DMS 273 (cell line): ENCODE measurements around the gene ITPKC.
A peak's percentile ranks its signal among the peaks of the same experiment; 100 is the strongest.
"Not testable (repeated sequence)": the region's sequence is repeated elsewhere in the genome, so short reads cannot be mapped to it uniquely, and the experiment has no call there.

Experiments
- DNase-seq: peaks from one replicate; lab custom pipeline; 2025; ENCODE audit not compliant: unreplicated experiment; lab: John Stamatoyannopoulos, UW

ITPKC gene

DNA sequence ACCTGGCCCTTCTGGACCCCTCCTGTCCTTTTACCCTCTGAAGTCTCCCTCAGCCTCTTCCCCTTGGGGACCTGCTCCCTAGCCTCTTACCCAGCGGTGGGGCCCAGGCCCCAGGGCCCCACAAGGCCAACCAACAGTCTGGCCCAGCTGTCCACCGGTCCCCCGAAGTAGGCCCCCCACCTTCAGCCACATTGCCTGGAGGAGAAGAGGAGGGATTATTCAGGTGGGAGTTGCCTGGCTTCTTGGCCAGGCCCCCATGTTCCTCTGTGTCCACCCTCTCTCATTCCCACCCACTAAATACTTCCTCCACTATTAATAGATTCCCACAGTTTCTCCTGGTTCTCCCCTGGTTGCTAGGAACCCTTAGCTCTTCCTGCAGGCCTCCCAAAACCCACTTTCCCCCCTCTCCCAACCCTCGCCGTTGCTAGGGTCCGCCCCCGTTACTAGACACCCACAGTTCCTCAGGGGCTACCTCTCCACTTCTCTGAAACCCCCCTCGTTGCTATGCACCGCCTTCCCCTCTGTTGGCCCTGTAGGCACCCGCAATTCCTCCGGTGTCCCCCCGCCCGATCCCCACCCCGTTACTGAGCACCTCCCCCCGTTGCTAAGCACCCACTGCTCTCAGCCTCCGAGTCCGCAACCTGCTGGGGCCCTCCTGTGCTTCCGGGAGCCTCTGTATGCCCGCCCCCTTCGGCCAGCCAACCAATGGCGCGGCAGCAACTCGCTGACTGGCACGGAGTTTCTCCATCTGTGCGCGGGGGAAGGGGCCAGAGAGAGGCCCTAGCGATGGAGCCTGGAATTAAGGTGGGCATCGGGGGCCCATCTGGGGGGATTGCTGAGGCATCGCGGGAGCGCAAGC lies 2.2 kb upstream of the ITPKC start:
- DNase-seq, result peak; percentile 97

DNA sequence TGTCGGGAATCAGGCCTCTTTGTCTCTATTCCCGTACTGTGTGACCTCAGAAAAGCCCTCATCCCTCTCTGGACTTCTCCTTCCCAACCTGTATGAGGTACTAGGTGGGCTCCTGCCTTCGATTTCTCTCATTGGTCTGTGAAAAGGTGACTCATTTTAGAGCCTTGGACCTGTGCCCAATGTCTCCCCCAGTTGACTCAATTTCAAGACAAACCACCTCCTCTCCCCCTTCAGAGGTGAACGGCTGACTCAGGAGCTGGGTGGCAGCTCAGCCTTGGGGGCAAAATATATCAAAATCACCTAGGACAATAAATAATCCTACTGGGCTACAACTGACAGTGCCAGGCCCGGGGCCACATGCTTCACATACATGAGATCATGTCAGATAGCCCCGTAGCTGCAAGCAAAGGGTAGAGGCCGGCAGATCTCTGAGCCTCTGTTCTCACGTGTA lies 856 bp upstream of the ITPKC start:
- no peak for DNase-seq

DNA sequence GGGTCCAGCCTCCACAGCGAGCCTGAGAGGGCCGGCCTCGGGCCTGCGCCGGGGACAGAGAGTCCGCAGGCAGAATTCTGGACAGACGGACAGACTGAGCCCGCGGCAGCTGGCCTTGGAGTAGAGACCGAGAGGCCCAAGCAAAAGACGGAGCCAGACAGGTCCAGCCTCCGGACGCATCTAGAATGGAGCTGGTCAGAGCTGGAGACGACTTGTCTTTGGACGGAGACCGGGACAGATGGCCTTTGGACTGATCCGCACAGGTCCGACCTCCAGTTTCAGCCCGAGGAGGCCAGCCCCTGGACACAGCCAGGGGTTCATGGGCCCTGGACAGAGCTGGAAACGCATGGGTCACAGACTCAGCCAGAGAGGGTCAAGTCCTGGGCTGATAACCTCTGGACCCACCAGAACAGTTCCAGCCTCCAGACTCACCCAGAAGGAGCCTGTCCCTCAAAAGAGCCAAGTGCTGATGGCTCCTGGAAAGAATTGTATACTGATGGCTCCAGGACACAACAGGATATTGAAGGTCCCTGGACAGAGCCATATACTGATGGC lies 490 bp downstream of the ITPKC start:
- DNase-seq, result no peak

DNA sequence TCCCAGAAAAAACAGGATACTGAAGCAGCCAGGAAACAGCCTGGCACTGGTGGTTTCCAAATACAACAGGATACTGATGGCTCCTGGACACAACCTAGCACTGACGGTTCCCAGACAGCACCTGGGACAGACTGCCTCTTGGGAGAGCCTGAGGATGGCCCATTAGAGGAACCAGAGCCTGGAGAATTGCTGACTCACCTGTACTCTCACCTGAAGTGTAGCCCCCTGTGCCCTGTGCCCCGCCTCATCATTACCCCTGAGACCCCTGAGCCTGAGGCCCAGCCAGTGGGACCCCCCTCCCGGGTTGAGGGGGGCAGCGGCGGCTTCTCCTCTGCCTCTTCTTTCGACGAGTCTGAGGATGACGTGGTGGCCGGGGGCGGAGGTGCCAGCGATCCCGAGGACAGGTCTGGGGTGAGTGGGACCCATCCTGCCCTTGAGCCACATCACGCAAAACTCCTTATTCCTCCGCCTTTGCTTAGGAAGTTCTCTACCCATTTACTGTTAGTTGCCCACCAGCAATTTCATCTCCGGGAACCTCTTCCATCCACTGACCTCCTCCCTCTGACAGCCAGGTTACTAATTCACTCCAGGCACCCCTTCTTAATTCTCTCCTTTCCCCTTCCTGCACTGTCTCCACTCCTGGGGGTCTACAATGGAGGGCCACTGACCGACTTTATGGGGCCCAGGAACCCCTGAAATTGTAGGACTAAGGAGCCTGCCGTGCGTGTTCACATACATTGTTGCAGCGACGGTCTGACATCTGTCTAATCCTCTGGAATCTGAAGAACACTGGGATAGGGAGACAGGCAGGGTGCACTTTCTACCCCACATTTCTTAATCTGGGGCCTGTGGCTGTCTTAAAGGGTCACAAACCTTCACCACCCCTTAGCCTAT lies 1.2 kb downstream of the ITPKC start:
- peak; percentile 48 for DNase-seq

DNA sequence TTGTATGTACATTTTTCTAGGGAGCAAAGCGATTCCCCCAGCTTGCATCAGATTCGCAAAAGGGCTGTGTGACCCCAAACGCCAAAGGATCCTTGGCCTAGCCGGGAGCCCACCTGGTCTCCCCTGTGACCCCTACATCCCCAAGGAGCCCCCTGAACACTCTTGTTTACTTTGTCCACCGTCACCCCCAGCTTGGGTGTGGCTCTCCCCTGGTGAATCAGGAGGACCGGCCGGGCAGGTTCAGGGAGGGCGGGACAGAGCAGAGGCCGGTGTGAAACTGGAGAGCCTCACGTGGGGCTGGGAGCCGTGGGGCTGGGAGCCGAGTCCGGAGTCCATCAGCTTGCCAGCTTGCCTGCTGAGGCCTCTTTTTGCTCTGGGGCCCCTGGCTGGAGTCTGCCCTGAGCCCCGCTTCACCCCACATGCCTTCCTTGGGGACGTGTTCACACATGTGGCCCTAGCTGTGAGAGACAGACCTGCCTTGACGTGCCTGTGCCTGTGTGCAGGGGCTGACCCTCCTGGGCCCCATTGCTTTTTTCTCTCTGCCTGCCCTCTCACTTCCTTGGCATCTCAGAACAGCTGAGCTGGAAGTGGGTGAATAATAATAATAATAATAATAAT lies 2.0 kb downstream of the ITPKC start:
- peak; percentile 65 for DNase-seq

DNA sequence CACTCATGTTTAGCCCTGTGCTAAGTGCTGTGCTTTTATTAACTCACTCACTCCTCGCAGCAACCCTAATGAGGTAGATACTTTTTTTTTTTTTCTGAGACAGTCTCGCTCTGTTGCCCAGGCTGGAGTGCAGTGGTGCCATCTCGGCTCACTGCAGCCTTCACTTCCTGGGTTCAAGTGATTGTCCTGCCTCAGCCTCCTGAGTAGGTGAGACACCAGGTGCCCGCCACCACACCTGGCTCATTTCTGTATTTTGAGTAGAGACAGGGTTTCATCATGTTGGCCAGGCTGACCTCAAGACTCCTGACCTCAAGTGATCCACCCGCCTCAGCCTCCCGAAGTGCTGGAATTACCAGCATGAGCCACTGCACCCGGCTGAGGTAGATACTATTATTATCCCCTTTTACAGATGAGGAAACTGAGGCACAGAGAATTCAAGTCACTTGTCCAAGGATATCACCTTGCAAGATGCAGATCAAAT lies 2.5 kb downstream of the ITPKC start:
- DNase-seq, result no peak

DNA sequence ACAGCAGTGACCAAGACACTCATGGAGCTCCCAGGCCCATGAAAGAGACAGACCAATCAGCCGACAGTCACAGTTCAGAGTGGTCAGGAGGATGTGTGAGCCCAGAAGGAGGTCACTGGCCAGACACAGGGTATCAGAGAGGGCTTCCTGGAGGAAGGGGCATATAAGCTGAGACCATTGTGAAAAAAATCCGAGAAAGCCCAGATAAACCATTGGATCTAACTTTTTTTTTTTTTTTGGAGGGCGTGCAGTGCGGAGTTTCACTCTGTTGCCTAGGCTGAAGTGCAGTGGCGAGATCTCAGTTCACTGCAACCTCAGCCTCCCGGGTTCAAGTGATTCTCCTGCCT lies 4.2 kb downstream of the ITPKC start:
- no peak for DNase-seq

DNA sequence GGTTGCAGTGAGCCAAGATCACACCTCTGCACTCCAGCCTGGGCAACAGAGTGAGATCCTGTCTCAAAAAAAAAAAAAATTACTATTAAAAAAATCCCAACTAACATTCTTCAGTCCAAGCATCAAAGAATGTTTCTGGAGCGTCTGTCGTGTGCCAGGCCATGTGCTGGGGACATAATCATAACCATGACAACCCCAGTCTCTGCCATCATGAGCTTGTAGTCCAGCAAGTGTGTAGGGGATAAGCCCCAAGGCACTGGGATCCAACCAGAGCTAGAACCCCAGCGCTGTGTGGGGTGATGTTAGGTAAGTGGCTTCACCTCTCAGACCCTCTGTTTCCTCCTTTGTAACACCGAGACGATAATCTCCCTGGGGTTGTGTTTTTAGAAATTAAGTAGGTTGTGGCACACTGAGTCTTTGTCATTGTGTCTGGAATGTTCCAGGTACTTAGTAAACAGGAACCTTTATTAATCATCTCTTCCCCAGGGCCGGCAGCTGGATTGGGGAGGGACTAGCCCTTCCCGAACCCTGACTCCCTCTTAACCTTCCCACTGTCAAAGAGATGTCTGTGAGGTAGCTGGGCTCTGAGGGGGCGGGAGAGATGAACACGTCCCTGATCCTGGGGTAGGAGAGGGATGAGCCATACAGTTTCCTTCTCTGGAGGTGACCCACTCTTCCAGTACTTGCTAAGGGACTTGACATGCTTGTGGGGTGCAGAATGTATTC lies 5.2 kb downstream of the ITPKC start:
- DNase-seq, result no peak

DNA sequence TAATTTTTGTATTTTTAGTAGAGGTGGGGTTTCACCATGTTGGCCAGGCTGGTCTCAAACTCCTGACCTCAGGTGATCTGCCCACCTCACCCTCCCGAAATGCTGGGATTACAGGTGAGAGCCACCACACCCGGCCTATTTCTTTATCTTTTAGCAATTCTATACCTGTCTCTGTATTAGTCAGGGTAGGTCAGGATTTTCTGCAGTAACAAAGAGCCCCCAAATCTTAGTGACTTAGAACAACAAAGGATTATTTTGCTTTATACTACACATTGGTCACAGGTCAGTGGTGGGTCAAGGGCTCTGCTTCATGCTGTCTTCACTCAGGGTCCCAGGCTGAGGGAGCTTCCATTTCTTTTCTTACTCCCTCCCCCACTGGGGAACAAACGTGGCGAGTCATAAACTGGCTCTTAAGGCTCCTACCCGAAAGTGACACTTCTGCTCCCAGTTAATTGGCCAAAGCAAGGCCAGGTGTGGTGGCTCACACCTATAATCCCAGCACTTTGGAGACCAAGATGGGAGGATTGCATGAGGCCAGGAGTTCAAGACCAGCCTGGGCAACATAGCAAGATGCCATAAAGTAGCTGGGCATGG lies 6.8 kb downstream of the ITPKC start:
- DNase-seq, result no peak

DNA sequence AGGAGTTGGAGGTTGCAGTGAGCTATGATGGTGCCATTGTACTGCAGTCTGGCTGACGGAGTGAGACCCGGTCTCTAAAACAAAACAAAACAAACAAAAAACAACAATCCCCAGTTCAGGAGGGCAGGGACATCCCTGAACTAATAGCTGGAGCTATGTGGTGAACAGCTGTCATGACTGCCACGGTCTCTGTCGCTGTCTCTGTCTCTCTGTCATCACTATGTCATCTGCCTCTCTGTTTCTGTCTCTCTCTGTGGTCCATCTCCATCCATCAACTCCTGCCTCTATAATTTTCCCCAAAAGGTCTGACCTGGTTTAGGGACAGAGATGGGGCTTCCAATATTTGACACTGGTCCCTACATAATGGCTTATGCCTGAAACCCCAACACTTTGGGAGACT lies 7.4 kb downstream of the ITPKC start:
- no peak for DNase-seq

DNA sequence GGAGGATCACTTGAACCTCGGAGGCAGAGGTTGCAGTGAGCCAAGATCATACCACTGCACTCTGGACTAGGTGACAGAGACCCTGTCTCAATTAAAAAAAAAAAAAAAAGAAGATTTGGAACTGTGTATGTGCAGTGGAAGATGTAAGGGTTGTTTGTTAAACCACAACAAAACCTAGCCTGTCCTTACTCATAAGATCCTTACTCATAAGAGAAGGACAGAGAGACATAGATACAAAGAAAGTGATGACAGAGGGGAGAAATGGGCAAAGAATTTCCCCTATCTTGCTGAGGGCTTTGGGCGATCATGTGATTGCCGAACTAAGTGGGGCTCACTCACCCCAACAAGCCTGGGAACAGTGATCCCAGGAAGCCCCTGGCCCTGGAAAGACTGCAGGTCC lies 7.9 kb downstream of the ITPKC start:
- DNase-seq, result no peak

DNA sequence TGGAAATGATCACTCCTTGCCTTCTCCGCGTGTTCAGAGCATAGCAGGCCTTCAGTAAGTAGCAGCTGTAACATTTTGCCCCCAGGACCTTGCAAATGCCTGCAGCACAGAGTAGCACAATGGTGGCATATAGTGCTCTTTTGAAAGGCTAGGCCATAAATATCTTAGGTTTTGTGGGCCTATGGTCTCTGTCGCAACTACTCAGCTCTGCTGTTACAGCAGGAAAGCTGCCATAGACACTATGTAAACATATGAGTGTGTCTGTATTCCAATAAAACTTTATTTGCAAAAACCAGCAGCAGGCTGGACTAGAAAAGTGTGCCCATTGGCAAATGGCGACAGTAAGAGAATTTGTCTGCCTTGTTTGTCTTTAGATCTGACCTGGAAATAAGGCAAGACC lies 9.4 kb downstream of the ITPKC start:
- no peak for DNase-seq

DNA sequence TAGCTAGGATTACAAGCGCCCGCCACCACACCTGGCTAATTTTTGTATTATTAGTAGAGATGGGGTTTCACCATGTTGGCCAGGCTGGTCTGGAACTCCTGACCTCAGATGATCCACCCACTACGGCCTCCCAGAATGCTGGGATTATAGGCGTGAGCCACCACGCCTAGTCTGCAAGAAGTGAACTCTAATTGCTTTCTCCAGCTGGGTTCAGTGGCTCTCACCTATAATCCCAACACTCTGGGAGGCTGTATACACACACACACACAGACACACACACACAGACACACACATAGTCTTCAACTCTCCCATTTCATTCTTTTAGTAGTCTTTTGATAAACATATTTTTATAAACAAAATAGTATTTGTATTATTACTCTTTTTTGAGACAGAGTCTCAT lies 13.2 kb downstream of the ITPKC start:
- DNase-seq, result not testable (repeated sequence)

DNA sequence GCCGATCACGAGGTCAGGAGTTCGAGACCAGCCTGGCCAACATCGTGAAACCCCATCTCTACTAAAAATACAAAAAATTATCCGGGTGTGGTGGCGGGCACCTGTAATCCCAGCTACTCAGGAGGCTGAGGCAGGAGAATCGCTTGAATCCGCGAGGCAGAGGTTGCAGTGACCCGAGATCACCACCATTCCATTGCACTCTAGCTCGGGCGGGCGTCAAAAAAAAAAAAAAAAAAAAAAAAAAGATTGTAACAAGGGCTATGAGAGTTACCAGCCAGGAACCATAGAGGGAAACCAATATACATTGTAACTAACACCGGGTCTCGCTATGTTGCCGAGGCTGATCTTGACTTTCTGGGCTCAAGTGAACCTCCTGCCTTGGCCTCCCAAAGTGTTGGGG lies 15.4 kb downstream of the ITPKC start:
- DNase-seq, result not testable (repeated sequence)

DNA sequence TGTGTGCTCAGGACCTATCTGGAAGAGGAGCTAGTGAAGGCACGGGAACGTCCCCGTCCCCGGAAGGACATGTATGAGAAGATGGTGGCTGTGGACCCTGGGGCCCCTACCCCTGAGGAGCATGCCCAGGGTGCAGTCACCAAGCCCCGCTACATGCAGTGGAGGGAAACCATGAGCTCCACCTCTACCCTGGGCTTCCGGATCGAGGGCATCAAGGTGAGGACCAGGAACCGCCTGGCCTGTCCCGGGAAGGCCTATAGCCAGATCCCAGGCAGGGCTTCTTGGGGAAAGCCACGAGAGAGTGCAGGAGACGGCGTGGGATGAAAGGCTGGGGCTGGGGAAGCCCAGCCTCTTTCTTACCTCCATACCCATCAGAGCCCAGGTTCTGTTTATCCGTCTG lies 16.2 kb downstream of the ITPKC start:
- no peak for DNase-seq

DNA sequence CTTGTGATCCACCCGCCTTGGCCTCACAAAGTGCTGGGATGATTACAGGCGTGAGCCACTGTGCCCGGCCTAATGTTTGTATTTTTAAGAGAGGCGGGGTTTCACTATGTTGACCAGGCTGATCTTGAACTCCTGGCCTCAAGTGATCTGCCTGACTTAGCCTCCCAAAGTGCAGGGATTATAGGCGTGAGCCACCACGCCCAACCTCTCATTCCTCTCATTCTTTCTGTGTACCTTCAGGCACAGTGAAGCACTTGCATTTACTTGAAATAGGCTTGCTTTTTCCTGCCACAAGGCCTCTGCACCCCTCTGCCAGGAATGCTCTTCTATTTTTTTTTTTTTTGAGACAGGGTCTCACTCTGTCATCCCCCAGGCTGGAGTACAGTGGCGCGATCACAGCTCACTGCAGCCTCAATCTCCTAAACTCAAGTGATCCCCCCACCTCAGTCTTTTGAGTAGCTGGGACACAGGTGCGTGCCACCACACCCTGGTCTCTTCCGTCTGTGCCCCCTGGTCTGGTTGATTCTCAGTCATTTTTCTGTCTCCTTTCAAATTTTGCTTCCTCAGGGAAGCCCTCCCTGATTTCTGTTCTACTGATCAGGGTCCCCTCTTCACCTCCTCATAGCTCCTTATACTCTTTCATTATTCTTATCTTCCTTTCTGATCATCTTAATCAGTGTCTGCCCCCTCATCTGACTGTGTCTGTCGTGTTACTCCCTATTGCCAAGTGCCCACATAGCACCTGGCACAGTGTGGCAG lies 18.3 kb downstream of the ITPKC start:
- DNase-seq, result no peak

DNA sequence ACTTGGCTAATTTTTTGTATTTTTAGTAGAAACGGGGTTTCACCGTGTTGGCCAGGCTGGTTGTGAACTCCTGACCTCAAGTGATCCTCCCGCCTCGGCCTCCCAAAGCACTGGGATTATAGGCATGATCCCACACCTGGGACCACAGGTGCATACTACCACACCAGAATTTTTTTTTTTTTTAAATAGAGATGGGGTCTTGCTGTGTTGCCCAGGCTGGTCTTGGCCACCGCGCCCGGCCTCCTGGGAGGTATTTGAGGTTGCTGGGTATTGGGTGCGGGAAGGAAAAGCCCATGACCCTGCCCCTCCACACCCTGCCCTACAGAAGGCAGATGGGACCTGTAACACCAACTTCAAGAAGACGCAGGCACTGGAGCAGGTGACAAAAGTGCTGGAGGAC lies 19.7 kb downstream of the ITPKC start:
- no peak for DNase-seq

DNA sequence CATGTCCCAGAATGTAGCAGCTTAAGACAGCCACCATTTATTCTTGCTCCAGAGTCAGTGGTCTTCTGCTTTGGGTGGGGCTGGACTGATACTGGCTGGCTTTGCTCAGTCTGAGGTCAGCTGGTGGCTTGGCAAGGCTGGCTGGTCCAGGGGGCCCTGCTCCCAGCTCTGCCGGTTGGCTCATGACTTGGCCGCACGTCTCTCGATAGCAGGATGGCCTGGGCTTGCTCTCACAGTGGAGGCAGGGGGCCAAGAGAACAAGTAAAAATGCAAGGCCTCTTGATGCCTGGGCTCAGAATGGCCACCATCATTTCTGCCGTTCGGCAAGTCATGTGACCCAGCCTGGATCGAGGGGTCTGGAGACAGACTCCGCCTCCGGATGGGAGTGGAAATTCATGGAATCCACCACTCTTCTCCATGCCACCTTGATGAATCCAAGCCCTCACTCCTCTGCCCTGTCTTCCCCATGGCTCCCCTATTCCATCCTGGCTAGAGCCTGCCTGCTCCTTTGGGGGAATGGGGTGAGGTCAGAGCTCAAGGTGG lies 20.3 kb downstream of the ITPKC start:
- no peak for DNase-seq
